NAMALWA (cell line): ENCODE data around the gene C16orf92.

Experiments used
- DNase-seq: peaks from one replicate; pipeline ENCODE4 v3.0.0-alpha.2; 2015; ENCODE audit warnings: low spot score

C16orf92 gene

DNA sequence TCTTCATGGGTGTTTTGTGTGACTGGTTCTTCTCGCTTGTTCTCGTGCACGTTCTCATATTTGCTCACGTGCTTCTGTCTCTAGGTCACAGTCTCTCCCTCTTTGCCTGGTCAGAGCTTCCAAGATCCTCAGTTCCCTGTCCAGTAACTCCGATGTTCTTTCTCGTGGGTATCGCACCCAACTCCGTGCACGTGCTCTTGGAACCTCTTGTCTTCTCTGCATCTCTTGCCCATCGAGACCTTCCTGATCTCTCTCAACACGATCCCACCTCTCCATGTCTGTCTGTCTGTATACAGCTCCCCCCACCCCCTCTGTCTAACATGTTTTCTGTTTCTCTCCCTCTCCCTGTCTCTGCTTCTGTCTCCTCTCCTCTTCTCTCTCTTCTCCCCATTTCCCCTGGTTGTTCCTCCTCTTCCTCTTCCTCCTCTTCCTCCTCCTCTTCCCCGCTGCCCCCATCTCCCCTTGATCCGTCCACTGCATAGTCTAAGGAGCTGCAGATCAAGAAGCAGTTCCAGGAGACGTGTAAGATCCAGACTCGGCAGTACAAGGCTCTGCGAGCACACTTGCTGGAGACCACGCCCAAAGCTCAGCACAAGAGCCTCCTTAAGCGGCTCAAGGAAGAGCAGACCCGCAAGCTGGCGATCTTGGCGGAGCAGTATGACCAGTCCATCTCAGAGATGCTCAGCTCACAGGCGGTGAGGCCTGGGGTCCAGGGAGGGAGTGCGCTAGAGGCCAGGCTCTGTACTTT lies 33.7 kb upstream of the C16orf92 start:
- no peak for DNase-seq

DNA sequence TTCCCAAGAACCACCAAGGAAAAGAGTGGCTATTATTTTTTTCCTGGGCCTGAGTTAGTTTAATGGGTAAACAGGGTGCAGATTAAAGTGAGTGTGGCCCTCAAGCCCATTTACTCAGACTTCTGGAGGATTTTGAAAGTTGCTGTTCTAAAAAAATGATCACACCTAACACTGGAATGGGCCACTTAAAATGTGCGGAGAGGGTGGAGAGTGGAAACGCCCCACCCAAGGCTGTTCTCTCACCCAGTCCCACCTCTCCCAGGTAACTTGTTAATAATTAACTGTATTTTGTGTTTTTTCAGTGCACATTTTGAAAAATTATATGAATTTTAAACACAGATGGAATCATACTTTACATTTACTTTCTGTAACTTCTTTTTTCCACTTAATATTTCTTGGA lies 33.0 kb upstream of the C16orf92 start:
- no peak for DNase-seq

DNA sequence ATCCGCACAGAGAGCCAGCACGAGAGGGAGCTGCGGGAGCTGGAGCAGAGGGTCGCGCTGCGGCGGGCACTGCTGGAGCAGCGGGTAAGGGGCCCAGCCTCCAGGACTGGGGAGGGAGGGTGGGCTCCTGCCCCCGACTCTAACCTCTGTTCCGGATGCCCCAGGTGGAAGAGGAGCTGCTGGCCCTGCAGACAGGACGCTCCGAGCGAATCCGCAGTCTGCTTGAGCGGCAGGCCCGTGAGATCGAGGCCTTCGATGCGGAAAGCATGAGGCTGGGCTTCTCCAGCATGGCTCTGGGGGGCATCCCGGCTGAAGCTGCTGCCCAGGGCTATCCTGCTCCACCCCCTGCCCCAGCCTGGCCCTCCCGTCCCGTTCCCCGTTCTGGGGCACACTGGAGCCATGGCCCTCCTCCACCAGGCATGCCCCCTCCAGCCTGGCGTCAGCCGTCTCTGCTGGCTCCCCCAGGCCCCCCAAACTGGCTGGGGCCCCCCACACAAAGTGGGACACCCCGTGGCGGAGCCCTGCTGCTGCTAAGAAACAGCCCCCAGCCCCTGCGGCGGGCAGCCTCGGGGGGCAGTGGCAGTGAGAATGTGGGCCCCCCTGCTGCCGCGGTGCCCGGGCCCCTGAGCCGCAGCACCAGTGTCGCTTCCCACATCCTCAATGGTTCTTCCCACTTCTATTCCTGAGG lies 32.0 kb upstream of the C16orf92 start:
- no peak for DNase-seq

DNA sequence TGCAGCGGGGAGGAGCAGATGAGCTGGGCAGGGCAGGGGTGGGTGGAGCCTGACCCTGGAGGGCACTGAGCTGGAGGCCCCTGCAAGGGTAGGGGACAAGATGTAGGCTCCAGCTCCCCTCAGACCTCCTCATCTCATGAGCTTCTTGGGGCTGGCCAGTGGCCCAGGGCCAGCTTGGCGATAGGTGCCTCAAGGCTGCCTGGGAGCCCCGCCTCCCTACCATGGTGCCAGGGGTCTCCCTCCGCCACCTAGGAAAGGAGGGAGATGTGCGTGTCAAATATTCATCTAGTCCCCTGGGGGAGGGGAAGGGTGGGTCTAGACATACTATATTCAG lies 31.5 kb upstream of the C16orf92 start:
- no peak for DNase-seq

DNA sequence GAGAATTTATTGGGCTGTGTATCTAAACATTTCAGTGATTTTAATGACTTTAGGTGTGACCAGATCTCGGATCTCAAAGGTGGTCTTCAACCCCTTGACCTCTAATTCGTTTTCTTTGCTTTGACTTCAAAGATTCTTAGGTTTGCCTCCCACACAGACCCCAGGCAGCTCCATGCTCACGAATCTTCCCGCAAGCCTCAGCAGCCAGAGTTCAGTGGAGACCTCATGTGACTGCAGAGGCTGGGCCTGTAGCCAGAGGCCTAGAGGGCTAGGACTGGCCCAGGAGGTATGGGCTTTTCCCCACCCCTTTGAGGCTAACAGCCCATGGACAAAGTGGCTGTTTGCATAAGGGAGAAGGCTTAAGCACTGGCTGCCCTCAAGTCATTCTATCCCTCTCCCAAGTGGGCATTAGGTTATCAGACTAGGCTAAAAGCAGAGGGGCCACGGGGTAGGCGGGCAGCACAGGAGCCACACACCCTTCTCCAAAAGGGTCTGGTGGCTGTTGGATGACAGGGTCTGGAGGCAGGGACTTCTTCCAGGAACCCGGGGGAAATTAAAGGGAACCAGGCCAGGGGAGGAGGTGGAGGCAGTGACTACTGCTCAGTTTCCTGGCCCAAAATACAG lies 30.5 kb upstream of the C16orf92 start:
- no peak for DNase-seq

DNA sequence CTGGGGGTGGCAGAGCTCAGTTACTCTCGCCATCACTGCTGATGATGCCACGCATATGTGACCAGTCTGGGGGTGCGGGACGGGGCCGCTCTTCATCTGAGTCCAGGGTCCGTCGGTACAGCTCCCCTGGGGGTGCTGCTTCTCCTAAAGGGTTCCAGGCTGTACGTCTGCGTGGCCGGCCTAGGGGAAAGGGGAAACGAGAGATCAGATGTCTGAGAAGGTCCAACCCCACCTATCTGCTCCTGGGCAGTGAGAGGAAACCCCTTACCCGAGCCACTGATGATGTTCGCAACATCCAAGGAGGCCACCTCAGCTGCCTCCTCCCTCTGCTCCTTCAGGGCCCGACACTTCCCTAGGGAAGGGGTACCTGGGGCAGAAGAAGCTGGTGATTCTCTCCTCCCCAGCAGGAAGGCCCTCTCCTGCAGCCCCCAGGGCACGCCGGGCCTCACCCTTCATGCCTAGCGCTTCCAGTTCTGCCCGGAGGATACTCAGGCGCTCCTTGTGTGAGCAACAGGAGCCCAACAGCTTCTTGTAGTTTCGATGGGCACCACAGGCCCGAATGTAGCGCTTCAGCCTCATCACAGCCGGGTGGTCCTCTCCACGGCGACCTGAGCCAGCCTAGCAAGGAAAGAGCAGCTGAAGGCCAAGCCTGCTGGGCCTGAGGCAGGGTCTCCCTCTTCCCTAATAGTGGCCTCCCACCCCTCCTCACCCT lies 29.7 kb upstream of the C16orf92 start:
- DNase-seq: no peak

DNA sequence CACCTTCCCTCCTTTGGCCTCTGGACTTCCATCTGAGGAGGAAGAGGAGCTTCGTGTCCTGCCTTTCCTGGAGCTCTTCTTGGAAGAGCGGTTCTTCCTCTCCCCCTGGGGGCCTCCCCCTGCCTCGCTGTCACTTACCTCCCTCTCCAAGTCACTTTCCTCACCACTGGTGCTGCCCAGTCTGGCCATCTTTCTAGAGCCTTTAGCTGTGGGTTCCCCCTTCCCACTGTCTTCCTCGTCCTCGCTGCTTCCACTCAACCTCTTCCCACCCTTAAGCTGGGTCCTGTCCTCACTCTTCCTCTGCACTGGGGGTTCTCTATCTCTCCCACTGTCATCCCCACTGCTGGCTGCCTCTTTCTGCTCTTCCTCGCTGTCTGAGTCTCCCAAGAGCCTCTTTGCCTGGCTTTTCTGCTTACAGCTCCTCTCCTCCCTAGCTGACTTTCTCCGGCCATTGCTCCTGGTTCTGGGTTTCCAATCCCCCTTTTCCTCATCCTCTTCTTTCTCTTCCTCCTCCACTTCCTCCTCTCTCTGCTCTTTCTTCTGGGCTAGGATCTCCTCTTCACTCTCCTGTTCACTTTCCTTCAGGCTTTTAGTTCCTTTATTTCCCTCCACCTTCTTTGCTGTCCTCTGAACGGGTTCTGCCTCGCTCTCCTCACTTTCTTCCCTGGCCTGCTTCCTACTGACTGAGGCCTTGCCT lies 28.9 kb upstream of the C16orf92 start:
- no peak for DNase-seq

DNA sequence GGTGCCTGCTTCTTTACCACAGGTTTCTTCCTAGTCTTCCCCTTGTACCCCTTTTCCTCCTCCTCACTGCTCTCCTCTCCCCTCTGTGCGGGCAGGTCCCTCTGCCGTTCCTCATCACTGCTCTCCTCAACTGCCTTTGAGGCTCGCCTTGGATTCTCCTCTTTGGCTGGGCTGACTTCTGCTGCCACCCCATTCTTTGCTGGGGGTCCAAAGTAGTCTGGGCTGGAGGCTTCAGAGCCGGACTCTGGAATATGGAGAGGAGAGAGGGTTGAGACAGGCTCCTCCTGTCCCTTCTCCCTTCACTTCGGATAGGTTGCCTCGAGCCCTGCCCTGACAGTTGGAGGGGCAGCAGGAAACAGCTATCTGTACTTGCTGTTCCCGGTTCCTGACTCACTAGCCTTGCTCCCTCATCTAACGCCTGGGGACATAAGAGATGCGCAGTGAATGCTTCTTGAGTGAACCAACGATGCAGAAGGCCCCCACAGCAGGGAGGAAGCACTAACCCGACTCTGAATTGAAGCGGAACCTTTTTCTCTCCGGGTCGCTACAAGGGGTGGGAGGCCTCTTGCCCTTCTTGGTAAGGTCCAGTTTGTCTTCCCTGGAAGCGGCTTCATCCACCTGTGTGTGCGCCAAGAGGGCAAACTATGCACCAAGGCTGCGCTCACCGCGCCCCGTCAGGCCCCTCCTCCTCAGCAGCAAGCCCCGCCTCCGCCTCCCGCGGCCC lies 28.2 kb upstream of the C16orf92 start:
- DNase-seq: no peak

DNA sequence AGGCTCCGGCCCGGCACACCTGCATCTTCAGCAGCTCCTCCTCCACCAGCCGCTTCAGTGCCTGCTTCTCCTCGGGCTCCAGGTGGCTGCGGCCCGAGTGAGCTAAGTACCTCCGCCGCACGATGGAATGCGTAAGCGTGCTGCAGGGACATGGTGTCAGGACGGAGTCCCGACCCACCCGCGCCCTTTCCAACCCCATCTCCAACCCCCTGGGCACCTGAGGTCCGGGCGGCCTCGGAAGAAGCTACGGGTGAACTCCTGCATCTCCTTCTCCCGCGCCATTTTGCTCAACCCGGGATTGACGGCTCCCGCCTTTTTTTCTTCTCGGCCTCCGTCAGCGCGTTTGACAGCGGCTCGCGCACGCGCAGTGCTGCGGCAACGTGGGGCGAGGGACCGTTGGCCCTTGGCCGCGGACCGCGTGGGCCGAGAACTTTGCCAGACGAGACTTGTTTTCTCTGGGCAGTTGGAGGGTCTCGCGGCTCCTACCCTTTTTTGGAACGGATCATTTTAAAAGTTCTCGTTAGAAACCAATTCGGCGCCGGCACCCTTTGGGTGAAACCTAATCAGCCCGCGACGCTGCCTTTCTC lies 27.6 kb upstream of the C16orf92 start, which contains the start of gene HIRIP3:
HIRIP3 (minus strand) TSS at position 294 of the 587 bp plus-strand sequence; CDS start at position 282, 12 bp downstream.
- peak; percentile 95 for DNase-seq

DNA sequence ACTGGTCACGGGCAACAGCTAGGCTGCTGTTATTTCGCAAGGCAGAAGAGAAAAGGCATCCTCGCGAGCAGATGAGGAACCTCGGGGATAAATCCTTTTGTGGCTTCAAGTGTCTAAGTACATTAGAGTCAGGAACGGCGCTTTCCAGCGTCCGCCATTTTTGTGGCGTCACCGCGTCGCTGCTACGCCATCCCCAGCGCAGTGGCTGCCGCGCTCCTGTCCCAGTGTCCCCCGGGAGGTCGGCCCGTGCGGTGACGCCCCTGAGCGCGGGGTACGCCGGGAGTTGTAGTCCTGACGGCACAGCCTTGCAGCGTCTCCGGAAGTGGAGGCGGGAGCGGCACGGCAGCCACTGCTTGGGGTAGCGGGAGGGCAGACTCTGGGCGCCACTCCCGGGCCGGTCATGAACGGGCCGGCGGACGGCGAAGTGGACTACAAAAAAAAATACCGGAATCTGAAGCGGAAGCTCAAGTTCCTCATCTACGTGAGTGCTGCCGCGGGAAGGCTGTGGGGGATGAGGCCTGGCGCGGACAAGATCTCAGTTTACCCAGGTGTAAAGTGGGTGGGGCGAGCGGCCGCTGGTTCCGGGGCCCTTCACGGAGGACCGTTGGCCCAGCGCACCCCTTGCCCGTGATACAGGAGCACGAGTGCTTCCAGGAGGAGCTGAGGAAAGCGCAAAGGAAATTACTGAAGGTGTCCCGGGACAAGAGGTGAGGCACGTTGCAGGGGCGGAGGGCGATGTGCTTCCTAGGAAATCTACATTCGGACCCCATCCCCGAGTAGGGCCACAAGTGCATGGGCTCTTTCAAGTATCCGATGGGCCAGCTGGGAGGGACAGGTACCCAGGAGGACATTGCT lies 26.9 kb upstream of the C16orf92 start, which contains the start of gene INO80E:
INO80E (plus strand) TSS at position 331 of the 855 bp plus-strand sequence; CDS start at position 401, 70 bp downstream.
- DNase-seq: peak; percentile 98

DNA sequence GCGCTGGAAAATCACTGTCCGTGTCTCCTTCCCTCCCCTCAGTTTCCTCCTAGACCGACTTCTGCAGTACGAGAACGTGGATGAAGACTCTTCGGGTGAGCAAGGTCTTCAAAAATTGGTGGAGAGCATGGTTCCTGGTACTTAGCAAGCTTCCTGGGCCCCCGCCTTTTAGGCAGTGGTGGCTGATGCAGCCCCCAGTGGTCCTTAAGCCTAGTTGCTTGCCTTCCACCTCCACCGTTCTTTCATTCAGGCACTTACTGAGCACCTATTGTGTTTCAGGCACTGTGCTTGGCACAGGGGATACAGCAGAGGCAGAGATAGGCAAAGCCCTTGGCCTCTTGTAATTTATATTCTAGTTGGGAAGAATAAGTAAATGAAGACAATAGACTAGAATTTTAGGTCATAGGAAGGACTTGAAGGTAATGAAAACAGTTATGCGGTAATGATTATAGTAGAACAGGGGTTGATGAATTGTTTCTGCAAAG lies 26.2 kb upstream of the C16orf92 start:
- peak; percentile 56 for DNase-seq

DNA sequence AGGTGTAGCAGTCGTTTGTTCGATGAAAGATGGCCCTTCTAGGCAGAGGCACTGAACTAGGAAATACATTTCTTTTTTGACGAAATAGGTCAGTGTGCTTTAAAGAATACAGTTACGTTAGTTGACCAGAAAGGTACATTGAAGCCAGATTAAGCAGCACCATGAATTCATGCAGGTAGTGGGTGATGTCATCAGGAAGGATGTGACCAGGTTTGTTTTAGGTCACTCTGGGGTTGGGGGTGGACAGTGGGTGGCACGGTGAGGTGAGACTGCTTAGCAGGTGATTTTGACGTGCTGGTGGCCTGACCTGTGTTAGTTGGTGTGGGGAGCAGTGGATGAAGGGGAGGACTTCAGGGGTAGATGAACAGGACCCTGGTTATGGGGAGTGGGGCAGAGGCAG lies 23.4 kb upstream of the C16orf92 start:
- DNase-seq: no peak

DNA sequence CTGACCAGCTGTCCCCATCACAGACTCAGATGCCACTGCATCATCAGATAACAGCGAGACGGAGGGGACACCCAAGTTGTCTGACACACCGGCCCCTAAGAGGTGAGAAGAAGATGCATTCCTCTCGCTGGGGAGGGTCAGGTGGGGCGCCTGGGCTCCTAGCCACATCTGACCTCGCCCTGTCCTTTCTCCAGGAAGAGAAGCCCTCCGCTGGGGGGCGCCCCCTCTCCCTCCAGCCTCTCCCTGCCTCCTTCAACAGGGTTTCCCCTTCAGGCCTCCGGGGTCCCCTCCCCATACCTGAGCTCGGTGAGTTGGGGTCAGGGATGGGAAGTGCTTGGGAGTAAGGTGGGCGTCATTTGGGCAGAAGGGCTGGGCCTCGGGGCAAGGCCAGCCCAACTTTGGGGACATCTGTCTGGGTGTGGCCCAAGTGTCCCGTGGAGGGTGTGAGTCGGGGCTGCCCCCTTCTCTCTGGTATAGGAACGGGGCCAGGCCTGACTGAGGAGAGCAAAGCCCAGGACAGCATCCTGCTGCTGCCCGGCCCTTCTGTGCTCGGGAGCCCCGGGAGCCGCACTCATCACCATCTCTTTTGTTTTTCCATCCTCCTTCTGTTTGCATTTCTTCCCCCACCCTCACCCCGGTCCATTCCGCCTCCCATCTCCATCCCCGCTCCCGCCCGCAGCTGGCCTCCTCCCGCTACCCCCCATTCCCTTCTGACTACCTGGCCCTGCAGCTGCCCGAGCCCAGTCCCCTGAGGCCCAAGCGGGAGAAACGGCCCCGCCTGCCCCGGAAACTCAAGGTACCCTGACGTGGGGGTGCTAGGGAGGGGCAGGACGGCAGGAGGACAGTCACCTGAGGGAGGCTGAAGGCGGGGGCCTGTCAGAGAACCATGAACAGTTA lies 22.0 kb upstream of the C16orf92 start:
- no peak for DNase-seq

DNA sequence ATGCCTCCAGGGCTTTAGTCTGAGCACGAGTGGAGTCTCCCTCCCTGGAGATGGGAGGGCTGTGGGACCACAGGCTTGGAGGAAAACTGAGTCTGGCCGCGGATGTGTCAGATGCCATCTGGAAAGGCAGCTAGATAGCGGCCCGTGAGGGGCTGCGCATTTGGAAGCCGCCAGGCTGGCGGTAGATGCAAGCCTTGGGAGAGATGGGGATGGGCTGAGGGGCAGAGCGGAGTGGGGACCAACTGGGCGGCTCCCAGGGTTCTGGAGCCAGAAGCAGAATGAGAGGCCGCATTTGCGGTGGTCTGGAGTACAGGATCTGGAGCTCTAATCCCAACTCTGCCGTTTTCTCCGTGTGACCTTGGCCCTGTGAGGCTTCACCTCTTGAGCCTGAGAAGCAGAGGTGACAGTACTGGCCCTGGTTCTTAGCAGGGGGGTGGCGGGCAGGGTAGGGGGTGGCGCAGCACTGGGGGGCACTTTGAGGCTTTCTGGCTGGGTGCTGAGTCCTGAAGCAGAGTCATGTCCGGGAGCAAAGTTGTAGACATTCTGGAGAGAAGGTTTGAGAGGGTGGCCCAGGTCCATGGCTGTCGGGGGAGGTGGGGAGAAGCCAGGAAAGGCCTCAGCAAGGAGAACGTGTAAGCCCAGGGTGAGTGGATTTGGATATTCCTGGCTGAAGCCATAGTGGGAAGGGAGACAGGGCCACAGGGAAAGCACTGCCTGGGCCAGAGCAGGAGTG lies 20.2 kb upstream of the C16orf92 start:
- no peak for DNase-seq

DNA sequence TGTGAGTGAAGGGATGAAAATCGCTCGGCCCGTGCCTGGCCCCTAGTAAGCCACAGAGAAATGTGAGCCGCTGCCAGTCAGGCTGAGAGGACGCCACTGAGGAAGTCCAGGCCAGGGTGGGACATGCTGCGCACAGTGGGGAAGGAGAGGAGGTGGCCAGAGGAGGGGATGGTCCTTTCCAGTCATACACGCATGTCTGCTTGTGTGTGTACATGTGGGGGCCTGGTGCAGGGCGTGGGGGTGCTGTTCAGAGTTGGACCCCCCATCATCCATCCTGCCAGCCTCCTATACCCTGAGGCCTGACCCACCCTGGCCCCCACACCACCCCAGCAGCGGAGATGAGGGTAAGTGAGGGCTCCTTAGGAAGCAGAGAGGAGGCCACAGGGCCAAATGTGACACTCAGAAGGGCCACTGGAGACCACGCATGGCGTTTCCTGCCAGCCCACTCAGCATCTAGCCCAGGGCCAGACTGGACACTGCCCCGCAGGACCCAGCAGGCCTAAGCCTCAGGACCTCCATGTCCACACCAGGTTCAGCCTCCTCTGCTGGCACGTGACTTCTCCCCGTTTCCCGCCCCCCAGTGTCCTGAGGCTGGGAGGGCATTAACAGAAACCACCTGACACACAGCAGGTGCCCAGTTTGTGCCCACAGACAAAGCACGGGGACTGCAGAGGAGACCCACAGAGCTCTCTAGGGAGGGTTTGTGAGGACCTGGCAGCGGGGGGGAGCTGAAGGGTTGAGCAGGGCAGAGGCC lies 19.2 kb upstream of the C16orf92 start:
- no peak for DNase-seq

DNA sequence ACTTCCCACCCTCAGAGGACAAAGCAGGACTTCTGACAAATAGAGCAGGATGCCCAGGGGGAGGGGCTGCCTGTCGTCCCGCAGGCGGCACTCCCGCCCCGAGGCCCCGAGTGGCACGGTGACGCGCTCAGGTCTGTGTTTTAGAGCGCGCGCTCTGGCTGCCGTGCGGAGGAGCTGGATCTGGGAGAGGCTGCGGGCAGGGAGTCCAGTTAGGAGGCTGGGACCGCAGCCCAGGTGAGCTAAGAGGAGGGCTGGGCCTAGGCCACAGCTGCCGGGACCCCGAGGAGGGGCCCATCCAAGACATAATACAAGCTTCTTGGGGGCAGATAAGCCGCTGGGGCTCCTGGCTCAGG lies 18.6 kb upstream of the C16orf92 start:
- no peak for DNase-seq

DNA sequence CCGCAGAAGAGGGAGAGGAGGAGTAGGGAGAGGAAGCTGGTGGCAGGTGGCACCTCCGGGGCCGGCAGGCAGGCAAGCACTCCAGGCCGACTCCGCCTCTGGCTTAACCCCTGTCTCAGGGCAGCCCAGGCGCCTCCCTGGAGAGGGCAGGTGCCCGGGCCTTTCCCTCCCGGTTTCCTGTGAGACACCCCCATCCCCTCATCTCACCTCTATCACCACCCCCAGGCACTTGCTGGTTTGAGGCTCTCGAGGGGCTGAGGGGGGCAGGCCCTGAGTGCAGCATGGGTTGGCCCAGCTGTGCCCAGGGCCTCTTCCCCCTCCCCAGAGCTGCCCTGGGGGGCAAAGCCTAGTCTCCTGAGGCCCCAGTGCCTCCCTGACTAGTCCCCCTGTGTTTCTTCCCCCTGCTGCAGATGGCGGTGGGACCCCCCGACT lies 18.2 kb upstream of the C16orf92 start:
- no peak for DNase-seq
